Measurements from ENCODE around the gene BCR. TPM values are rescaled to one million over a fixed set of nuclear protein-coding genes. Genes with fewer than 3 reads are reported as not detected.

BCR gene
- total RNA-seq, 2 donors from 2014 or later: 102 to 172 TPM

DNA sequence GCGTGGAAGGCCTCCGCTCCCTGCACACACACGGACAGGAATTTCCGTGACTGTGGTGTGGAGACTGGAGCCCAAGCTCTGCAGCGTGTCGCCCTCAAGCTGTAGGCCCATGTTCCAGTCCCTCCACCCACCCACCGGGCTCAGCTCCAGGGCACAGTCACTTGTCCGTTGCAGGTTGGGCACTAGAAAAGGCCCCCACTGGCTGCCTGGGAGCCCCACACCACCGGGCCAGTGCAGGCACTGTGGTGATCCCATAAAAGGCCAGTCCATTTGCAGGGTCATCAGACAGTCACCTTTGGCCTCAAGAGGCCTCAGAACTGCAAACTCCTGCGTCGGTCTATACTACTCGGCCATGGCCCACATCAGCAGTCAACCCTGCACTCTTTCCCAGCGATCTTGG is 18.7 kb upstream of the BCR start:
- Mint-ChIP-seq H3K9me3 (no peaks in the 10 kb centered on the region), H3K4me3 (no peak overlapping the region), H3K27me3 (ENCODE audit: insufficient read depth) (no peaks in the 10 kb centered on the region), H3K27ac (no peak overlapping the region), H3K36me3 (ENCODE audit: low read depth) (no peaks in the 10 kb centered on the region), H3K4me1 (peaks cover 9% of the 10 kb centered on the region)
- no peaks in the 10 kb centered on the region for H3K4me1 ChIP-seq (ENCODE audit: control insufficient read depth, insufficient read depth, low read length)
- H3K9me3 ChIP-seq (ENCODE audit: control insufficient read depth, low read length): no peaks in the 10 kb centered on the region
- no peak for DNase-seq
- no peaks in the 10 kb centered on the region for H3K27me3 ChIP-seq (ENCODE audit: control insufficient read depth, insufficient read depth, low read length, poor library complexity, severe bottlenecking)
- no peak overlapping the region for H3K27ac ChIP-seq (ENCODE audit: low read depth, low read length)
- 84 to 90% methylated on average over 8 to 13 of the region's 13 CpGs for WGBS, 2 experiments (ENCODE audit: insufficient coverage in 1 of 2, insufficient read length in 1 of 2)
- TF ChIP-seq, protein P1, sequence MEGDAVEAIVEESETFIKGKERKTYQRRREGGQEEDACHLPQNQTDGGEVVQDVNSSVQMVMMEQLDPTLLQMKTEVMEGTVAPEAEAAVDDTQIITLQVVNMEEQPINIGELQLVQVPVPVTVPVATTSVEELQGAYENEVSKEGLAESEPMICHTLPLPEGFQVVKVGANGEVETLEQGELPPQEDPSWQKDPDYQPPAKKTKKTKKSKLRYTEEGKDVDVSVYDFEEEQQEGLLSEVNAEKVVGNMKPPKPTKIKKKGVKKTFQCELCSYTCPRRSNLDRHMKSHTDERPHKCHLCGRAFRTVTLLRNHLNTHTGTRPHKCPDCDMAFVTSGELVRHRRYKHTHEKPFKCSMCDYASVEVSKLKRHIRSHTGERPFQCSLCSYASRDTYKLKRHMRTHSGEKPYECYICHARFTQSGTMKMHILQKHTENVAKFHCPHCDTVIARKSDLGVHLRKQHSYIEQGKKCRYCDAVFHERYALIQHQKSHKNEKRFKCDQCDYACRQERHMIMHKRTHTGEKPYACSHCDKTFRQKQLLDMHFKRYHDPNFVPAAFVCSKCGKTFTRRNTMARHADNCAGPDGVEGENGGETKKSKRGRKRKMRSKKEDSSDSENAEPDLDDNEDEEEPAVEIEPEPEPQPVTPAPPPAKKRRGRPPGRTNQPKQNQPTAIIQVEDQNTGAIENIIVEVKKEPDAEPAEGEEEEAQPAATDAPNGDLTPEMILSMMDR (conservative IDR thresholded peaks at IDR 0.05): no peak
- H3K4me3 ChIP-seq (ENCODE audit: low read length): no peak overlapping the region
- H3K36me3 ChIP-seq (ENCODE audit: control insufficient read depth, insufficient read depth, low read length): no peaks in the 10 kb centered on the region
- no peak overlapping the region for H3K9ac ChIP-seq (ENCODE audit: extremely low read depth, low read length, poor library complexity, severe bottlenecking)

DNA sequence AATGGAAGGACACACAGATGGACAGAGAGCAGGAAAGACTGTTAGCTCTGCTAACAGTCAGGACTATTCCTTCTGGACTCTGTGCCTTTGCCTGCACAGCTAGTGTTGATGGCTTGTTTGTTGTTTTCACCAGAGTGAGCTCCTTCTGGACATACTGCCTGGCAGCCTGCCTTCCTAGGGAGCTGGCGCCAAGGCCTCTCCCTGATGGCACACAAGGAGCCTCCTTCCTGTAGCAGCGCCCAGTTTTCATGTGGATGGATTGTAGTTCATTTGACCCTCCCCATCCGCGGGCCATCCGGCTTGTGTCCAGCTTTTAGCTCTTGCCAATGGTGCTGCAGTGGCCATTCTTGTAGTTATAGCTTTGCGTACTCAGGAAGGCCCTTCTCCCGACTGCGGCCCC is 16.6 kb upstream of the BCR start:
- H3K9me3 Mint-ChIP-seq: no peaks in the 10 kb centered on the region

DNA sequence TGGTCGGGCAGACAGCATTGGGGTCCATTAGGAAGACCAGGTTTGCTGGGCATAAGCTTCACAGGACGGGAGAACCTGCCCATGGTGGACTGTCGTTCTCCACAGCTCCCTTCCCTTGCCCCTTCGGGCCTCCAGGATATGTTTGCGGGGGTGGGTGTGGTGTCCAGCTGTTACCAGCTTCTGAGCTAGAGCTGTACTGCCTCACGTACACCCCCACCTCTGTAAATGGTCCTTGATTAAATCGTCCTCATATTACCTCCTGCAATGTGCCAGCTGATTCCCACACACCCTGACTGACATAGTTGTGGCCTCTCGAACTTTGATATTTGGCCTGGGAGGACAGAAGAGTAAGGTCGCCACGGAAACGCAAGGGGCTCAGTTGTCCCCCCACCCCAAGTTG is 16.2 kb upstream of the BCR start:
- no peak overlapping the region for H3K27ac ChIP-seq (ENCODE audit: low read depth, low read length)
- H3K27me3 Mint-ChIP-seq (ENCODE audit: insufficient read depth): no peaks in the 10 kb centered on the region
- no peak overlapping the region for H3K4me3 Mint-ChIP-seq

More for the DNA sequence above, 16.6 kb upstream of the BCR start:
- H3K36me3 ChIP-seq (ENCODE audit: control insufficient read depth, insufficient read depth, low read length): no peaks in the 10 kb centered on the region
- no peak overlapping the region for H3K9ac ChIP-seq (ENCODE audit: extremely low read depth, low read length, poor library complexity, severe bottlenecking)
- H3K9me3 ChIP-seq (ENCODE audit: control insufficient read depth, low read length): no peaks in the 10 kb centered on the region
- TF ChIP-seq, protein P1 (conservative IDR thresholded peaks at IDR 0.05): no peak
- H3K27ac ChIP-seq (ENCODE audit: low read depth, low read length): no peak overlapping the region
- H3K4me1 ChIP-seq (ENCODE audit: control insufficient read depth, insufficient read depth, low read length): no peaks in the 10 kb centered on the region
- no peak overlapping the region for H3K4me3 ChIP-seq (ENCODE audit: low read length)
- DNase-seq: no peak
- no peaks in the 10 kb centered on the region for H3K4me1 Mint-ChIP-seq
- H3K27me3 Mint-ChIP-seq (ENCODE audit: insufficient read depth): no peaks in the 10 kb centered on the region
- no peak overlapping the region for H3K27ac Mint-ChIP-seq
- H3K4me3 Mint-ChIP-seq: no peak overlapping the region
- no peaks in the 10 kb centered on the region for H3K27me3 ChIP-seq (ENCODE audit: control insufficient read depth, insufficient read depth, low read length, poor library complexity, severe bottlenecking)
- WGBS, 2 experiments (ENCODE audit: insufficient coverage in 1 of 2, insufficient read length in 1 of 2): 93 to 97% methylated on average over 7 to 8 of the region's 8 CpGs
- no peaks in the 10 kb centered on the region for H3K36me3 Mint-ChIP-seq (ENCODE audit: low read depth)

More for the DNA sequence above, 16.2 kb upstream of the BCR start:
- no peak overlapping the region for H3K9ac ChIP-seq (ENCODE audit: extremely low read depth, low read length, poor library complexity, severe bottlenecking)
- WGBS, 2 experiments (ENCODE audit: insufficient coverage in 1 of 2, insufficient read length in 1 of 2): 90 to 95% methylated on average over 11 of the region's 11 CpGs
- Mint-ChIP-seq H3K27ac (no peak overlapping the region), H3K36me3 (ENCODE audit: low read depth) (no peaks in the 10 kb centered on the region), H3K9me3 (no peaks in the 10 kb centered on the region), H3K4me1 (no peaks in the 10 kb centered on the region)
- DNase-seq: no peak
- TF ChIP-seq, protein P1 (conservative IDR thresholded peaks at IDR 0.05): no peak
- H3K9me3 ChIP-seq (ENCODE audit: control insufficient read depth, low read length): no peaks in the 10 kb centered on the region
- no peak overlapping the region for H3K4me3 ChIP-seq (ENCODE audit: low read length)
- H3K36me3 ChIP-seq (ENCODE audit: control insufficient read depth, insufficient read depth, low read length): no peaks in the 10 kb centered on the region
- H3K27me3 ChIP-seq (ENCODE audit: control insufficient read depth, insufficient read depth, low read length, poor library complexity, severe bottlenecking): no peaks in the 10 kb centered on the region
- H3K4me1 ChIP-seq (ENCODE audit: control insufficient read depth, insufficient read depth, low read length): no peaks in the 10 kb centered on the region
